NCI-H82 treated with DMSO at 0.1 percent for 48 hours (cell line): ENCODE data around the gene SGCD.
"Not testable (repeated sequence)": the region's sequence is repeated elsewhere in the genome, so short reads cannot be mapped to it uniquely, and the experiment has no call there.

Experiments used
- DNase-seq: peaks from one replicate; lab custom pipeline; 2025; ENCODE audit not compliant: unreplicated experiment; lab: John Stamatoyannopoulos, UW

Gene SGCD

GRCh38 chr5:156618601-156619000 lies 291.6 kb downstream of the SGCD start:
- no peak for DNase-seq

GRCh38 chr5:156621719-156622118 lies 294.8 kb downstream of the SGCD start:
- DNase-seq = no peak

DNA sequence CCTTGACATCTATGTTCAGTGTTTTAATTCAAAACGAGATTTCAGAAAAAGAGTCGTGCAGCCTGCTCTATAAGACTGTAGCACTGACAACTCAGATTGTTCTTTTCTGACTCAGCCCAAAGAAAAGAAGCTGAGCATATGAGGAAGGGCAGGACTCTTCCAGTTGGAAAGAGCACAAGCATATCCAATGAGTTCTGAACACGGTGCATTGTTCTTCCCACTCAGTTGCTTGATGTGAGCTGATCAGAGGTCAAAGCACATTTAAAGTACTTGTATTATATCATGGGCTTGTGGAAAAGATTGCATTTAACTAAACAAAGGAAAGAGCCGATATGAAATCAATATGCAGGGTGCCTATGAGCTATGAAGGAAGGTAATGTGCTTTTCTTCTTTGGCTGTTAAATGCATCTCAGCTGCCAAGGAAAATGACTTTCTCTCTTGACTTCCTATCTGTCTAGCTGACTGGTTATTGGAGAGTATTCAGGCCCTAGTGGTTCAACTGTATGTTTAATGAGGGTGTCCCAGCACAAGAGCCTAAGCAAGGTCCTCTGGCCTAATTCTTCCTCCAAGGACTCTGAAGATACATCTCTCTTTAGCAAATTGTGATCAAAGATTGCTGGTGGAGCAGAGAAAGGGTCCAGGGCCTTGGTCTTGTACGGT lies 296.5 kb downstream of the SGCD start:
- no peak for DNase-seq

DNA sequence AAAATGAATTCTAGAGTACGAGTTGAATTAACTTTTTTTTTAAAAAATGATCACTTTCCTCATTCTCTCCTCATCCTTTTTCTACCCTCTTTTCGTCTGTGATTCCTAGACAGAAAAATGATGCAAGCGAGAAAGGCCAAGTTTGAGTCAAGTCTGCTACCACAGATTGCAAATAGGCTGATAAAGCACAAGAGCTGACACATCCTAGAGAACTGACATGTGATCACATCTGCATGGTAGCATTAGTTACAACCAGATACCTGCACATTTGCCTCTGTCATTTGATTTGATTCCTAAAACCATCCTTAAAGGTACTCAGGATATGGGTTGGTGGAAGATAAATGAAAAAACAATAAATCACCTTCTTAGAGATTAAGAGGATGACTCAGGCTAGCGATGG lies 297.7 kb downstream of the SGCD start:
- DNase-seq = no peak

DNA sequence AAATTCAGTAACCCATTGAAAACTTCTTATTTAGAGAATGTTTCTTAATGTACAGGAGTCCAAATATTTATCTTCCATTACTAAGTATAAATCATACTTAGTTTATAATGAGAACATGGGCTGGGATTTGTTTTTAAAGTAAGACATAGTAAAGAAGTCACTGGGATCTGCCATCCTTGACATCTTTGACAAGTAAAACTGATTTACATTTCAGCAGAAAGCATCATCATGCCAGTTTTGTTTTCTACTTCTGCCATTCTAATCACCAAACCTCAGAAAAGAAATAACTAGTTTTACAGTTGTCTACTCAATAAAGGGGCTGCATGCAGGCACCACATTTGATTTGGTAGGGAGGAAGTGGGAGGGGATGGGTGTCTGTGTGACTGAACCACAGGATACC lies 301.5 kb downstream of the SGCD start:
- no peak for DNase-seq

GRCh38 chr5:156631005-156631404 lies 304.0 kb downstream of the SGCD start:
- DNase-seq = no peak

- no peak for DNase-seq
Observed at GRCh38 chr5:156634301-156634700, 307.3 kb downstream of the SGCD start.

- no peak for DNase-seq
Observed at GRCh38 chr5:156640691-156641241, 313.8 kb downstream of the SGCD start.

- no peak for DNase-seq
Observed at GRCh38 chr5:156641686-156642085, 314.7 kb downstream of the SGCD start.

GRCh38 chr5:156647034-156647451 lies 320.1 kb downstream of the SGCD start:
- DNase-seq = no peak

DNA sequence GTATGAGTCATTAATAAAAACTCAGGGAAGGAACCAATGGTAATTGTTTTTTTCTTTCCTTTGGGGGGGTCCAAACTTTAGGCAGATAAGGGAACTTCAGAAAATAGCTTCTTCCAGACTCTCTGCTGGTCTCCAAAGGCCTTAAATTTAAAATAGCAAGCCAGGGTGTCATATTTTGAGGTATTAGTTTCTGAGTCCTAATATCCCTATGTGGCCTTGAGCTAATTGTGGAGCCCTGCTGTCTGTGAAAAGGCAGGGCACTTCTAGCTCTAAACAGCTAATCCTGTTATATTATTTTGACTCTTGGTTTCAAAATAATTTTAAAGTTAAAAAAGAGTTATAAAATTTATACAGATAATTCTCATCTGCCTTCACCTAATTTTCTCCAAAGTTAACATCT lies 327.5 kb downstream of the SGCD start:
- no peak for DNase-seq

- no peak for DNase-seq
Observed at GRCh38 chr5:156655732-156656131, 328.8 kb downstream of the SGCD start.

DNA sequence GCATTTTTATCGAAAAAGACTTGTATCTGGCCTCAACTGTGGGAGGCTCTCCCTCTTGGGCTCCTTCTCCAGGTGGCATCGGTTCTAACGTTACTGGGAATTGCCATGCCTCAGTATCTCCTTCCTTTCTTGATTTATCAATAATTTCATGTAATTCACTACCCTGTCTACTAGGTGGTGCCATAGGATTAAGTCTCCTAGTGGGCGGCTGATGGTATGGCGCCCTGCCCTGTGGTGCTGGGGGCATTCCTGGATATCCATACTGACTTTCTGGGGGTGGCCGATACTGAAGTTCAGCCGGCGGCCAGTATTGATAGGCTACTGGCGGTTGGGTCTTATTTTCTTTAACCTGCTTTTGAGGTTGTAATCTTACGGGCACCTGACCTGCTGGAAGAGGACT lies 337.9 kb downstream of the SGCD start:
- DNase-seq = not testable (repeated sequence)

- DNase-seq = not testable (repeated sequence)
Observed at GRCh38 chr5:156666686-156667085, 339.7 kb downstream of the SGCD start.

DNA sequence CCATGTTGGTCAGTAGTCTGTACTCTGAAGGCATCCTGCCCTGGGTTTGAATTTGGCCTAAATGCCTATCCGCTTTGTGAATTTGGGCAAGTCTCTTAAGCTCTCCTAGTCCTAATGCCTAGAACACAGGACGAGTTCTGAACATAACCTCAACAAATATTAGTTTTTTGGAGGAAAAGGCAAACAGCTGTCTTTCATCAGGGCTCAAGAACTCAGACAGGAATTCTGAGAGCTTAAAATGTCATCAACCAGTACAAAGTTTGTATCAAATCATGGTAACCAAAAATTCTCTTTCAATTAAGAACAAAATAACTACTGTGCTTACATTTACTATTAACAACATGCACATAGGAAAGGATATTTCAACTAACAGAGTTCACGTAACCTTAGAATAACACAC lies 340.7 kb downstream of the SGCD start:
- DNase-seq = no peak

DNA sequence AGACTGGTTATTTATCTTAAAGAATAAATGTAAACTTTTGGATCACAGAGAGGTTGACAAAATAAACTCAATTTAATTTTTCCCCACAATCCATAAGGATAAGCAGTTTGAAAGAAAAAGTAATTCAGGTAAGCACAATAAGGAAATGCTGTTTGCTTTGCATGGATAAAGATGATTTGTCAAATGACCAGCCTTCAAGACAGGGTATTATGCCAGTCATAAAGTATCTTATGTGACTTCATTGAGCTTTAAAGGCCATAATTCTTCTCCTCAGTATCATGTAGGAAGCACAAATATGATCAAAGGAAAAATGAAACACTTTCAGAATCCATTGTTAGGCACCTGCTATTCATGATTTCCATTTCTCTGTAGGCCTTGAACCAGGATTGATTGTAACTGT lies 342.5 kb downstream of the SGCD start:
- DNase-seq = no peak

GRCh38 chr5:156670615-156671014 lies 343.7 kb downstream of the SGCD start:
- DNase-seq = no peak

GRCh38 chr5:156675395-156675794 lies 348.4 kb downstream of the SGCD start:
- no peak for DNase-seq

DNA sequence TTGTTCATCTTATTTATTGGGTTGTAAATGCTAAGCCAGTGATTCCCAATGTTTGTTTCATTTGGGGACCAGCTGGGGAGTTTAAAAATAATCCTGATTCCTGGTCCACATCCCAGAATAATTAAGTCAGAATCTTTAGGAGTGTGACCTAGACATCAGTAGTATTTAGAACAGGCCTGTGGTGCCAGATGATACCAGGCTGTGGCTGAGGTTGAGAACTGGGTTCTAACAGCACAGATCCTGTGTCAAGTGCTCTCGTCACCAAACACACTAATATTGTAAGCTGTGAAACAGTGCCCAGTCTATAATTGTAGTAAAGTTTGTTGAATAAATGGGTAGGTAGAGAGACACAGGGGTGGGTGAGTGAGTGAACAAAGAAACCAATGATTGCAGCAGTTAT lies 351.0 kb downstream of the SGCD start:
- no peak for DNase-seq

- DNase-seq = no peak
Observed at GRCh38 chr5:156678484-156678883, 351.5 kb downstream of the SGCD start.

DNA sequence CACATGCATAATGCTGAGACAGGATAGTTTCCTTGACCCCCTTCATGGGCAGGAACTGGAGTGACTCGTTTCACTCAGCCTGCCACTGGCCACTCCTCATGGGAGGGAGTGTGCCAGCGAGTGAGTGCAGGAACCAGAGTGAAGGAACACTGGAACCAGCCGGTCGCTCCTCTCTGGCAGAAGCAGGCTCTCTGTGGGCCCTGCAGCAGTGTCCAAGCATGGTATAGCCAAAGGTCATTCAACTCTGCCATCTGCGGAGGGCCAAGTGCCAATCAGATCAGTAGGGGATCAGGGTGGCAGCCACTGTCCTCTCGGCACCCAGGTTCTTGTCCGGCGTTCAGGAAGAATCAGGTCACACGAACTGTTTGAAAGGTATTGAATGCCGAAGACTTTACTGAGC lies 353.9 kb downstream of the SGCD start:
- no peak for DNase-seq

DNA sequence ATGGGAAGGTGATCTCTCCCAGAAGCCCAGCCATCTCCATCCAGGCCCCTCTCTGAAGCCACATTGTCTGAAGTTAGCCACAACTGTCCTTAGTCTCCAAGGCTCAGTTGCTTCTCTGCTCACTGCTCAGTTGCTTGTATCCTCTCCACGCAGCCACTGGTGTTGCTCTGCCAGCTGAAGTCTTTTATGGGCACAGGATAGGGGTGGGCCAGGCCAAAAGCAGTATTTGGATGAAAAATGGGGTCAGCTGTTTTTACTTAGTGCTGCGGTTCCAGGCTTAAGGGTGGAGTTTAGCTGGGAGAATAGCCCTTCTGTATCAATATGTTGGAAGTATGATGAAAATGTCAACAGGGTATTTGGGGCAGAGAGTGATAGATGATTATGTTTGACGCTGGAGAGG lies 354.3 kb downstream of the SGCD start:
- DNase-seq = no peak

GRCh38 chr5:156682971-156683370 lies 356.0 kb downstream of the SGCD start:
- no peak for DNase-seq
